Liver (tissue), 3 donors: ENCODE data around the gene XPO5.

Source experiments
- ATF3 ChIP-seq: IDR thresholded peaks from 2 replicates; pipeline ENCODE4 v1.6.1; 2016; ENCODE audit warnings: antibody characterized with exemption
- CTCF ChIP-seq: fragments of 150-350 bp; IDR thresholded peaks from 2 replicates; pipeline ENCODE4 v1.5.1; 2017; ENCODE audit warnings: improper control_type of control experiment, low read depth, low read length; ENCODE audit not compliant: missing input control
- EGR1 ChIP-seq, 2 donors: IDR thresholded peaks; 2 replicates each; pipeline ENCODE4 v1.6.1; 2016 to 2018; ENCODE audit warnings: antibody characterized with exemption in 2 of 2, low read depth in 2 of 2
- FOXA1 ChIP-seq: IDR thresholded peaks from 2 replicates; pipeline ENCODE4 v1.6.1; 2016; ENCODE audit warnings: antibody characterized with exemption
- FOXA2 ChIP-seq: IDR thresholded peaks from 2 replicates; pipeline ENCODE4 v1.6.1; 2016; ENCODE audit warnings: antibody characterized with exemption
- GABPA ChIP-seq, 2 donors: IDR thresholded peaks in 1 of 2; conservative IDR thresholded peaks in 1 of 2; 2 replicates each; pipeline ENCODE4 v1.6.1; 2016; ENCODE audit warnings: antibody characterized with exemption in 2 of 2, mild to moderate bottlenecking in 1 of 2, moderate library complexity in 1 of 2
- HNF4G ChIP-seq: IDR thresholded peaks from 2 replicates; pipeline ENCODE4 v1.6.1; 2016; ENCODE audit warnings: antibody characterized with exemption
- MAX ChIP-seq: IDR thresholded peaks from 2 replicates; pipeline ENCODE4 v1.6.1; 2016; ENCODE audit warnings: antibody characterized with exemption
- NR2F2 ChIP-seq: IDR thresholded peaks from 2 replicates; pipeline ENCODE4 v1.6.1; 2016; ENCODE audit warnings: antibody characterized with exemption
- RAD21 ChIP-seq, 2 donors: IDR thresholded peaks; 2 replicates each; pipeline ENCODE4 v1.6.1; 2016; ENCODE audit warnings: antibody characterized with exemption in 2 of 2, mild to moderate bottlenecking in 2 of 2
- REST ChIP-seq: IDR thresholded peaks from 2 replicates; pipeline ENCODE4 v1.6.1; 2016; ENCODE audit warnings: antibody characterized with exemption, mild to moderate bottlenecking
- SP1 ChIP-seq: IDR thresholded peaks from 2 replicates; pipeline ENCODE4 v1.6.1; 2018; ENCODE audit warnings: antibody characterized with exemption, mild to moderate bottlenecking
- TAF1 ChIP-seq: conservative IDR thresholded peaks from 2 replicates; pipeline ENCODE4 v1.6.1; 2016; ENCODE audit warnings: antibody characterized with exemption, mild to moderate bottlenecking
- YY1 ChIP-seq: IDR thresholded peaks from 2 replicates; pipeline ENCODE4 v1.6.1; 2016; ENCODE audit warnings: antibody characterized with exemption, mild to moderate bottlenecking
- donor health status: healthy.
- donor health status: healthy.

GRCh38 chr6:43609402-43609801 is 33.6 kb upstream of the XPO5 start:
- TF ChIP-seq CTCF (no peak), RAD21 (IDR thresholded peaks at IDR 0.05) (no peak), TAF1 (no peak), FOXA2 (no peak), MAX (no peak), EGR1 (IDR thresholded peaks at IDR 0.05; ENCODE audit: low read depth in 2 of 2) (no peak), REST (no peak), YY1 (no peak), NR2F2 (no peak), HNF4G (no peak), ATF3 (no peak), FOXA1 (no peak), GABPA (IDR thresholded peaks at IDR 0.05 in 1 of 2, conservative IDR thresholded peaks at IDR 0.05 in 1 of 2) (no peak), SP1 (no peak)
